Adipocyte (in vitro differentiated cells): ENCODE measurements around the gene DPH3.
"Not testable (repeated sequence)": the region's sequence is repeated elsewhere in the genome, so short reads cannot be mapped to it uniquely, and the experiment has no call there.

Experiments
- DNase-seq: peaks from one replicate; pipeline ENCODE4 v3.0.0-alpha.2; 2015; ENCODE audit warnings: low read depth
- H3K27me3 ChIP-seq: replicated peaks from 2 replicates; pipeline ENCODE4 v1.7.0; 2013; ENCODE audit warnings: mild to moderate bottlenecking, low read length, moderate library complexity; ENCODE audit not compliant: control insufficient read depth, insufficient read depth
- H3K36me3 ChIP-seq: 2 replicates; pipeline ENCODE4 v1.7.0; 2013; ENCODE audit warnings: low read length, mild to moderate bottlenecking, moderate library complexity; ENCODE audit not compliant: control insufficient read depth, insufficient read depth, severe bottlenecking
- H3K4me1 ChIP-seq: 2 replicates; pipeline ENCODE4 v1.7.0; 2013; ENCODE audit warnings: mild to moderate bottlenecking, low read length, moderate library complexity; ENCODE audit not compliant: control insufficient read depth, insufficient read depth
- H3K4me3 ChIP-seq: 2 replicates; pipeline ENCODE4 v1.7.0; 2013; ENCODE audit warnings: mild to moderate bottlenecking, low read length, moderate library complexity
- H3K9ac ChIP-seq: 2 replicates; pipeline ENCODE4 v1.7.0; 2013; ENCODE audit warnings: mild to moderate bottlenecking, low read length, moderate library complexity
- H3K9me3 ChIP-seq: 2 replicates; pipeline ENCODE4 v1.7.0; 2013; ENCODE audit warnings: mild to moderate bottlenecking, low read length, moderate library complexity; ENCODE audit not compliant: control insufficient read depth

The DPH3 gene

GRCh38 chr3:16264708-16265454 lies at the start of gene DPH3, which contains the start of gene OXNAD1:
Gene DPH3 (minus strand): TSS chr3:16264943. CDS start chr3:16264876, 67 bp downstream.
Gene OXNAD1 (plus strand): TSS chr3:16265212. CDS start chr3:16270953, 5,741 bp downstream.
- H3K9me3 ChIP-seq, result no peaks in the 10 kb centered on the region

GRCh38 chr3:16313886-16314645 lies 49.3 kb upstream of the DPH3 start:
- no peaks in the 10 kb centered on the region for H3K27me3 ChIP-seq
- DNase-seq, result no peak
- peaks cover 41% of the 10 kb centered on the region for H3K4me1 ChIP-seq
- peaks cover 40% of the 10 kb centered on the region for H3K36me3 ChIP-seq
- no peak overlapping the region for H3K4me3 ChIP-seq
- H3K9ac ChIP-seq, result no peak overlapping the region
- H3K9me3 ChIP-seq, result no peaks in the 10 kb centered on the region

More at GRCh38 chr3:16264708-16265454, at the start of gene DPH3, which contains the start of gene OXNAD1:
- Histone ChIP-seq H3K9ac (peak within 1 kb of the TSS; percentile 99), H3K27me3 (no peaks in the 10 kb centered on the region), H3K4me1 (peaks cover 52% of the 10 kb centered on the region), H3K36me3 (peaks cover 8% of the 10 kb centered on the region), H3K4me3 (peak within 1 kb of the TSS; percentile 88)
- peak; percentile 100 for DNase-seq

GRCh38 chr3:16311960-16312451 lies 47.3 kb upstream of the DPH3 start:
- H3K27me3 ChIP-seq, result no peaks in the 10 kb centered on the region
- H3K9me3 ChIP-seq, result no peaks in the 10 kb centered on the region
- H3K4me3 ChIP-seq, result no peak overlapping the region
- no peak for DNase-seq
- peaks cover 43% of the 10 kb centered on the region for H3K36me3 ChIP-seq
- H3K9ac ChIP-seq, result no peak overlapping the region
- peaks cover 26% of the 10 kb centered on the region for H3K4me1 ChIP-seq

- not testable (repeated sequence) for H3K9ac ChIP-seq, DNase-seq, H3K9me3 ChIP-seq, H3K27me3 ChIP-seq, H3K4me3 ChIP-seq
- Histone ChIP-seq H3K4me1 (peaks cover 20% of the 10 kb centered on the region), H3K36me3 (peaks cover 34% of the 10 kb centered on the region)
These were observed 45.7 kb upstream of the DPH3 start for GRCh38 chr3:16310486-16310885.

- H3K27me3 ChIP-seq, result no peaks in the 10 kb centered on the region
- no peak for DNase-seq
- no peaks in the 10 kb centered on the region for H3K9me3 ChIP-seq
- no peak overlapping the region for H3K4me3 ChIP-seq
- H3K9ac ChIP-seq, result no peak overlapping the region
- peaks cover 35% of the 10 kb centered on the region for H3K36me3 ChIP-seq
- peaks cover 20% of the 10 kb centered on the region for H3K4me1 ChIP-seq
These were observed 44.8 kb upstream of the DPH3 start for GRCh38 chr3:16309558-16309957.

- H3K4me3 ChIP-seq, result no peak overlapping the region
- H3K9ac ChIP-seq, result no peak overlapping the region
- peaks cover 16% of the 10 kb centered on the region for H3K4me1 ChIP-seq
- no peaks in the 10 kb centered on the region for H3K27me3 ChIP-seq
- no peak for DNase-seq
- no peaks in the 10 kb centered on the region for H3K9me3 ChIP-seq
- H3K36me3 ChIP-seq, result peaks cover 27% of the 10 kb centered on the region
These were observed 44.0 kb upstream of the DPH3 start for GRCh38 chr3:16308727-16309126.

GRCh38 chr3:16307832-16308531 lies 43.2 kb upstream of the DPH3 start:
- Histone ChIP-seq H3K4me1 (peaks cover 16% of the 10 kb centered on the region), H3K4me3 (no peak overlapping the region), H3K36me3 (peaks cover 26% of the 10 kb centered on the region), H3K9ac (no peak overlapping the region), H3K9me3 (no peaks in the 10 kb centered on the region), H3K27me3 (no peaks in the 10 kb centered on the region)
- no peak for DNase-seq

GRCh38 chr3:16305111-16305541 lies 40.4 kb upstream of the DPH3 start:
- H3K27me3 ChIP-seq, result no peaks in the 10 kb centered on the region
- H3K4me3 ChIP-seq, result no peak overlapping the region
- H3K36me3 ChIP-seq, result peaks cover 26% of the 10 kb centered on the region
- H3K4me1 ChIP-seq, result no peaks in the 10 kb centered on the region
- no peaks in the 10 kb centered on the region for H3K9me3 ChIP-seq
- H3K9ac ChIP-seq, result no peak overlapping the region
- no peak for DNase-seq

GRCh38 chr3:16304061-16305010 lies 39.6 kb upstream of the DPH3 start:
- DNase-seq, result no peak
- no peak overlapping the region for H3K9ac ChIP-seq
- peaks cover 26% of the 10 kb centered on the region for H3K36me3 ChIP-seq

GRCh38 chr3:16303037-16303575 lies 38.4 kb upstream of the DPH3 start:
- no peaks in the 10 kb centered on the region for H3K9me3 ChIP-seq
- no peaks in the 10 kb centered on the region for H3K27me3 ChIP-seq
- H3K4me1 ChIP-seq, result peaks cover 6% of the 10 kb centered on the region
- no peak overlapping the region for H3K9ac ChIP-seq
- no peak for DNase-seq
- H3K4me3 ChIP-seq, result no peak overlapping the region
- H3K36me3 ChIP-seq, result peaks cover 24% of the 10 kb centered on the region

More at GRCh38 chr3:16304061-16305010, 39.6 kb upstream of the DPH3 start:
- no peaks in the 10 kb centered on the region for H3K9me3 ChIP-seq
- no peaks in the 10 kb centered on the region for H3K4me1 ChIP-seq
- no peak overlapping the region for H3K4me3 ChIP-seq
- H3K27me3 ChIP-seq, result no peaks in the 10 kb centered on the region
